HG02610 (cell line): ENCODE measurements around the gene HRH4.
A peak's percentile ranks its signal among the peaks of the same experiment; 100 is the strongest.

Source experiments
- ATAC-seq: cut with Tn5 transposase; IDR thresholded peaks from one replicate; pipeline ENCODE4 v1.9.1; 2021; ENCODE audit warnings: mild to moderate bottlenecking, moderate library complexity; ENCODE audit not compliant: unreplicated experiment

The HRH4 gene

GRCh38 chr18:24460388-24460787 lies at the start of gene HRH4:
HRH4 (plus strand) TSS chr18:24460637; CDS start chr18:24460729, 92 bp downstream.
- ATAC-seq: no peak

GRCh38 chr18:24413148-24413547 lies 47.3 kb upstream of the HRH4 start:
- no peak for ATAC-seq

DNA sequence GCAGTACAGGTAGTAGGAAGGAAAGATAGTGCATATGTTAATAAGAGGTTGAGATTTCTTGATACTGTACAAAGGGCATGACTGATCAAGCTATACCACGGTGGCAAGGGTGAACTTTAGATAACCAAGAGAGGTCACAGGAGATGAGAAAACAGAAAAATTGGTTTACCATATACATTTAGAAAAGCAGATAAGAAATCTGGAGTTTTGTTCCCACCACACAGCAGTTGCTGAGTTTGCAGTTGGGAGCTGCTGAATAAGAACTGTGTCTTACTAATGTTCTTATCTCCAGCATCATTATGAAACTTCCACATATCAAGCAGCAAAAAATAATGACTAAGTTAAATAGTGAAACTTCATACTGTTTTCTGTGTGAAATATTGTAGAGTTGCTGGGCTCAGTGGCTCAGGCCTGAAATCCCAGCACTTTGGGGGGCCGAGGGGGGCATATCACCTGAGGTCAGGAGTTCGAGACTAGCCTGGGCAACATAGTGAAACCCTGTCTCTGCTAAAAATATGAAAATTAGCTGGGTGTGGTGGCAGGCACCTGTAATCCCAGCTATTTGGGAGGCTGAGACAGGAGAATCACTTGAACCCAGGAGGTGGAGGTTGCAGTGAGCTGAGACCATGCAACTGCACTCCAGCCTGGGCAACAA lies 46.0 kb upstream of the HRH4 start:
- ATAC-seq: peak; percentile 61

GRCh38 chr18:24417480-24417879 lies 43.0 kb upstream of the HRH4 start:
- no peak for ATAC-seq

DNA sequence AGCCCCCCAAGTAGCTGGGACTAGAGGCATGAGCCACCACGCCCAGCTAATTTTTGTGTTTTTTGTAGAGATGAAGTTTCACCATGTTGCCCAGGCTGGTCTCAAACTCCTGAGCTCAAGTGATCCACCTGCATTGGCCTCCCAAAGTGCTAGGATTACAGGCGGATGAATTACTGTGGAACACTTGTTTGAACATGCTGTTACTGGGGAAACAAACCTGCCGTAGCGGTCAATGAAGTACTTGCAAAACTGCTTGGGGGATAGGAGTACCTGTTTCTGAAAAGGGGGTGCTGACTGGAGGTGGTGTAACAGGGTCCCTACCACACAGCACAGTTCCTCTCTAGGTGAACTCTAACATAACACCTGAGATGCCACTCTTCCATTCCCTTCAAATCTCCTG lies 39.9 kb upstream of the HRH4 start:
- ATAC-seq: no peak

- ATAC-seq: no peak
These were observed 38.6 kb upstream of the HRH4 start for GRCh38 chr18:24421831-24422230.

GRCh38 chr18:24426073-24426397 lies 34.4 kb upstream of the HRH4 start:
- no peak for ATAC-seq

- peak; percentile 91 for ATAC-seq
These were observed 33.8 kb upstream of the HRH4 start, which contains the start of gene IMPACT for GRCh38 chr18:24426398-24427294. IMPACT (plus strand) TSS chr18:24426670; CDS start chr18:24426757, 87 bp downstream.

- ATAC-seq: no peak
These were observed 33.0 kb upstream of the HRH4 start for GRCh38 chr18:24427484-24427883.

- no peak for ATAC-seq
These were observed 31.7 kb upstream of the HRH4 start for GRCh38 chr18:24428709-24429108.

- ATAC-seq: no peak
These were observed 31.2 kb upstream of the HRH4 start for GRCh38 chr18:24429188-24429587.

- no peak for ATAC-seq
These were observed 27.8 kb upstream of the HRH4 start for GRCh38 chr18:24432618-24433017.

DNA sequence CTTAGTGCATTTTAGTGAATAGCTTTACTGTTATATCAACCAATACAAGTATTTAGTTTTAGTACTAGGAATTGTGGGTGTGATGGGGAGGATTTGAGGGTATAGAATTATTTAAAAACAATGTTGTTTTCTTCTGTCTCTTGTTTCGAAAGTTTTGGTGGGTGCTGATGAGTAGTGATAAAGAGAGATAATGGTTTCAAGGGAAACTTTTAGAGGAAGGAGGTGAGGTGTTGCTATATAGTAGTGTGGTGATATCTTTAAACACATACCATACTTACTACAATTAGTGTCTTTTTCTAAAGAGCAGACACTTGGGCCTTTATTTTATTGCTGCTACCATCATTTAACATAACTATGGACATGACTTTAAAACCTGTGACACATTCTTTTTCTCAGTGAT lies 23.5 kb upstream of the HRH4 start:
- ATAC-seq: no peak

GRCh38 chr18:24443870-24444269 lies 16.6 kb upstream of the HRH4 start:
- no peak for ATAC-seq

DNA sequence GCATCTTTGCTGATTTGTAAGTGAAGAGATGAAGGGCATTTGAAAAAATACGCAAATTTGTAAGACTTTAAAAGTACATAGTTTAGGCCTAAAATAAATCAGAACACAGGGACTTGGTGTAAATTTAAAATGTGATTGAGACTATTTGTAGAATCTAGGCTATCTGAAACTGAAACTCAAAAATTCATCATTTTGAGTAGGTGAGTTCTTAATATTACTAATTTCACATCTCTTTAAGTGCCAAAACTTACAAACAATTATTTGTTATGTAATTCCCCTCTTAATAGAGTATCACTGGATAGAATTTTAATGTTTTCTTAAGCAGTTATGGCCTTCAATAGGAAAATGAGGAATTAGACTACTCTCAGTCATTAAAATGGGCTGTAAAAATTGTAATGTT lies 14.0 kb upstream of the HRH4 start:
- ATAC-seq: peak; percentile 80

- ATAC-seq: no peak
These were observed 13.4 kb upstream of the HRH4 start for GRCh38 chr18:24446953-24447538.

GRCh38 chr18:24447961-24448360 lies 12.5 kb upstream of the HRH4 start:
- no peak for ATAC-seq

GRCh38 chr18:24456549-24456948 lies 3.9 kb upstream of the HRH4 start:
- ATAC-seq: peak; percentile 93

- ATAC-seq: no peak
These were observed 665 bp upstream of the HRH4 start for GRCh38 chr18:24459772-24460171.

DNA sequence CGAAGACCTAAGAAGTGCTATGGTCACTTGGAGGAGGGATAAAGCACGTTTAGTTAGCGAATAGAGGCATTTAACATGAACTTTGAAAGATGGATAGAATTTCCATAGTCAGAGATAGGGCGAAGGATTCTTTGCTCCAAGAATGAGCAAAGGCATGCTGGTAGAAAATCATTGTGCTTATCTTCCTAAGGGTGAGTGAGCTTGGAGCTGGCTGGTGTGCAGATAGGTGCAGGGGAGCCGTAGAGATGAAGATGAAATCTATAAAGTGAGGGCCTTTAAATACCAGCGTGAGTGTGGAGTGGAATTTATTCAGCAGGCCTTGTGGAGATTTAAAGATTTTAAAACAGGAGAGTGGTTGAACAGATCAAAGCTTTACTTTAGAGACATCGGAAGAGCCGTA lies 1.6 kb downstream of the HRH4 start:
- ATAC-seq: no peak

GRCh38 chr18:24462838-24463775 lies 2.7 kb downstream of the HRH4 start:
- no peak for ATAC-seq
